ENCODE measurements around the gene EEF1AKMT1. TPM values are rescaled to one million over a fixed set of nuclear protein-coding genes. Genes with fewer than 3 reads are reported as not detected.

Gene EEF1AKMT1
- total and polyA plus RNA-seq, 4 donors, result 4.2 to 11.2 (median 4.9) TPM

DNA sequence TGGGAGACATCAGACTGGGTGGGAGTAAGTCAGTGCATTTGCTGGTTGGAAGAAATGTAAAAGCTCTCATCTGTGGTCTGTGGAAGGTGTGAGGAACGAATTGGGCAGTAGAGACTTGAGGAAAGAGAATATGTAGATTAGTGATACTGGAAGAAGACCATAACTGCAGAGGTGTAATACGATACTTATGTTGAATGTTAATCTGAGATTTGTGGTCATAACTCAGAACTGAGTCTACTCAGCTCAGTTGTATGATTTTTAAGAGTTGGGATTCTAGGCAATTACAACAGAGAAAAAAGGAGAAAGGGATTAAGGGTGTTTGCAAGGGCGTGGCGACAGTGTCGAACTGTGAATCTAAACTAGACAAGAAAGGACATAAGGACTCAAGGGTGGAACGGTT lies 73.5 kb downstream of the EEF1AKMT1 start:
- Histone ChIP-seq H3K9me3 (ENCODE audit: control insufficient read depth in 4 of 4, low read length in 3 of 4) (no peaks in the 10 kb centered on the region), H3K4me1 (ENCODE audit: control insufficient read depth in 4 of 4, insufficient read depth in 4 of 4, low read length in 3 of 4) (peaks cover 4 to 13% (median 10%) of the 10 kb centered on the region in 4 donors), H3K4me3 (ENCODE audit: low read depth in 1 of 3, low read length in 3 of 3) (no peak overlapping the region), H3K9ac (ENCODE audit: low read depth in 1 of 2, low read length in 2 of 2) (no peak overlapping the region), H3K36me3 (ENCODE audit: control insufficient read depth in 4 of 4, insufficient read depth in 3 of 4, low read depth in 1 of 4, low read length in 3 of 4) (no peaks in the 10 kb centered on the region), H3K27me3 (ENCODE audit: control insufficient read depth in 4 of 4, insufficient read depth in 4 of 4, low read length in 3 of 4) (peaks cover 0 to 10% (median 0%) of the 10 kb centered on the region in 4 donors), H3K27ac (ENCODE audit: low read depth in 1 of 2, low read length in 2 of 2) (no peak overlapping the region)
- DNase-seq (ENCODE audit: low spot score), result no peak
- WGBS, result 92% methylated on average over 6 of the region's 6 CpGs
- TF ChIP-seq RXRA (IDR thresholded peaks at IDR 0.05) (no peak), FOXA2 (IDR thresholded peaks at IDR 0.05) (no peak), HNF4G (IDR thresholded peaks at IDR 0.05) (no peak), YY1 (IDR thresholded peaks at IDR 0.05) (no peak), TAF1 (conservative IDR thresholded peaks at IDR 0.05) (no peak)
- TF ChIP-seq, protein P1, sequence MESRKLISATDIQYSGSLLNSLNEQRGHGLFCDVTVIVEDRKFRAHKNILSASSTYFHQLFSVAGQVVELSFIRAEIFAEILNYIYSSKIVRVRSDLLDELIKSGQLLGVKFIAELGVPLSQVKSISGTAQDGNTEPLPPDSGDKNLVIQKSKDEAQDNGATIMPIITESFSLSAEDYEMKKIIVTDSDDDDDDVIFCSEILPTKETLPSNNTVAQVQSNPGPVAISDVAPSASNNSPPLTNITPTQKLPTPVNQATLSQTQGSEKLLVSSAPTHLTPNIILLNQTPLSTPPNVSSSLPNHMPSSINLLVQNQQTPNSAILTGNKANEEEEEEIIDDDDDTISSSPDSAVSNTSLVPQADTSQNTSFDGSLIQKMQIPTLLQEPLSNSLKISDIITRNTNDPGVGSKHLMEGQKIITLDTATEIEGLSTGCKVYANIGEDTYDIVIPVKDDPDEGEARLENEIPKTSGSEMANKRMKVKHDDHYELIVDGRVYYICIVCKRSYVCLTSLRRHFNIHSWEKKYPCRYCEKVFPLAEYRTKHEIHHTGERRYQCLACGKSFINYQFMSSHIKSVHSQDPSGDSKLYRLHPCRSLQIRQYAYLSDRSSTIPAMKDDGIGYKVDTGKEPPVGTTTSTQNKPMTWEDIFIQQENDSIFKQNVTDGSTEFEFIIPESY (IDR thresholded peaks at IDR 0.05), result no peak

DNA sequence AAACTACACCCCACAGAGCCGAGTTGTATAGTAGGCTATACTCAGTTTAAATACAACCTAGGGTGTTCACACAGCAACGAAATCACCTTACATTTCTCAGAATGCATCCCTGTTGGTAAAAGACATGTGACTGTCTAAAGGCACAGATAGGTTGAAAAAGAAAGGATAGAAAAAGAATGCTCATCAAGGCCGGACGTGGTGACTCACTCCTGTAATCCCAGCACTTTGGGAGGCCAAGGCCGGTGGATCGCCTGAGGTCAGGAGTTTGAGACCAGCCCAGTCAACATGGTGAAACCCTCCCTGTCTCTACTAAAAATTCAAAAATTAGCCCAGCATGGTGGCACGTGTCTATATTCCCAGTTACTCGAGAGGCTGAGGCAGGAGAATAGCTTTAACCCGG lies 74.0 kb downstream of the EEF1AKMT1 start:
- Histone ChIP-seq H3K27me3 (ENCODE audit: control insufficient read depth in 4 of 4, insufficient read depth in 4 of 4, low read length in 3 of 4) (peaks cover 0 to 10% (median 0%) of the 10 kb centered on the region in 4 donors), H3K4me3 (ENCODE audit: low read depth in 1 of 3, low read length in 3 of 3) (no peak overlapping the region), H3K36me3 (ENCODE audit: control insufficient read depth in 4 of 4, insufficient read depth in 3 of 4, low read depth in 1 of 4, low read length in 3 of 4) (no peaks in the 10 kb centered on the region), H3K4me1 (ENCODE audit: control insufficient read depth in 4 of 4, insufficient read depth in 4 of 4, low read length in 3 of 4) (peaks cover 4 to 13% (median 9%) of the 10 kb centered on the region in 4 donors), H3K27ac (ENCODE audit: low read depth in 1 of 2, low read length in 2 of 2) (no peak overlapping the region), H3K9me3 (ENCODE audit: control insufficient read depth in 4 of 4, low read length in 3 of 4) (no peaks in the 10 kb centered on the region), H3K9ac (ENCODE audit: low read depth in 1 of 2, low read length in 2 of 2) (no peak overlapping the region)
- WGBS, result 92% methylated on average over 9 of the region's 9 CpGs
- TF ChIP-seq FOXA1 (IDR thresholded peaks at IDR 0.05) (no peak), RXRA (IDR thresholded peaks at IDR 0.05) (no peak), FOXA2 (IDR thresholded peaks at IDR 0.05) (no peak), NR2F2 (IDR thresholded peaks at IDR 0.05) (no peak), RAD21 (IDR thresholded peaks at IDR 0.05) (no peak), HNF4G (IDR thresholded peaks at IDR 0.05) (no peak), JUND (IDR thresholded peaks at IDR 0.05) (no peak)
- TF ChIP-seq, protein P2, sequence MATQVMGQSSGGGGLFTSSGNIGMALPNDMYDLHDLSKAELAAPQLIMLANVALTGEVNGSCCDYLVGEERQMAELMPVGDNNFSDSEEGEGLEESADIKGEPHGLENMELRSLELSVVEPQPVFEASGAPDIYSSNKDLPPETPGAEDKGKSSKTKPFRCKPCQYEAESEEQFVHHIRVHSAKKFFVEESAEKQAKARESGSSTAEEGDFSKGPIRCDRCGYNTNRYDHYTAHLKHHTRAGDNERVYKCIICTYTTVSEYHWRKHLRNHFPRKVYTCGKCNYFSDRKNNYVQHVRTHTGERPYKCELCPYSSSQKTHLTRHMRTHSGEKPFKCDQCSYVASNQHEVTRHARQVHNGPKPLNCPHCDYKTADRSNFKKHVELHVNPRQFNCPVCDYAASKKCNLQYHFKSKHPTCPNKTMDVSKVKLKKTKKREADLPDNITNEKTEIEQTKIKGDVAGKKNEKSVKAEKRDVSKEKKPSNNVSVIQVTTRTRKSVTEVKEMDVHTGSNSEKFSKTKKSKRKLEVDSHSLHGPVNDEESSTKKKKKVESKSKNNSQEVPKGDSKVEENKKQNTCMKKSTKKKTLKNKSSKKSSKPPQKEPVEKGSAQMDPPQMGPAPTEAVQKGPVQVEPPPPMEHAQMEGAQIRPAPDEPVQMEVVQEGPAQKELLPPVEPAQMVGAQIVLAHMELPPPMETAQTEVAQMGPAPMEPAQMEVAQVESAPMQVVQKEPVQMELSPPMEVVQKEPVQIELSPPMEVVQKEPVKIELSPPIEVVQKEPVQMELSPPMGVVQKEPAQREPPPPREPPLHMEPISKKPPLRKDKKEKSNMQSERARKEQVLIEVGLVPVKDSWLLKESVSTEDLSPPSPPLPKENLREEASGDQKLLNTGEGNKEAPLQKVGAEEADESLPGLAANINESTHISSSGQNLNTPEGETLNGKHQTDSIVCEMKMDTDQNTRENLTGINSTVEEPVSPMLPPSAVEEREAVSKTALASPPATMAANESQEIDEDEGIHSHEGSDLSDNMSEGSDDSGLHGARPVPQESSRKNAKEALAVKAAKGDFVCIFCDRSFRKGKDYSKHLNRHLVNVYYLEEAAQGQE (IDR thresholded peaks at IDR 0.05), result no peak
- DNase-seq (ENCODE audit: low spot score), result no peak

DNA sequence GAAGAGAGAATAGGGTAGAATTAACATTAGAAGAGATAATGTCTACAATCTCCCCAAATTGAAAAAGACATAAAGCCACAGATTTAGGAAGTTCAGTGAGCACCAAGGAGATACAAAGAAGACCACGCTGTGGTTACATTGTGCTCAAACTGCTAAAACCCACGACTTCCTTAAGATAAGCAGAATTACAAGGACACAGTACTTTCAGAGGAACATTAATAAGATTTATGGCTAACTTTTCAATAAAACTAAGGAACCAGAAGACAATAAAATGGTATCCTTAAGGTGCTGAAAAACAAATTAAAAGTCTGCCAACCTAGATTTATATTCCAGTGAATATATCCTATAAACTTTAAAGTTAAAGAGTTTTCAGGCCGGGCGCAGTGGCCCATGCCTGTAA lies 77.7 kb downstream of the EEF1AKMT1 start:
- Histone ChIP-seq H3K4me1 (ENCODE audit: control insufficient read depth in 4 of 4, insufficient read depth in 4 of 4, low read length in 3 of 4) (no peaks in the 10 kb centered on the region), H3K9ac (ENCODE audit: low read depth in 1 of 2, low read length in 2 of 2) (no peak overlapping the region), H3K27ac (ENCODE audit: low read depth in 1 of 2, low read length in 2 of 2) (no peak overlapping the region), H3K27me3 (ENCODE audit: control insufficient read depth in 4 of 4, insufficient read depth in 4 of 4, low read length in 3 of 4) (peaks cover 0 to 4% (median 0%) of the 10 kb centered on the region in 4 donors), H3K4me3 (ENCODE audit: low read depth in 1 of 3, low read length in 3 of 3) (no peak overlapping the region), H3K9me3 (ENCODE audit: control insufficient read depth in 4 of 4, low read length in 3 of 4) (no peaks in the 10 kb centered on the region), H3K36me3 (ENCODE audit: control insufficient read depth in 4 of 4, insufficient read depth in 3 of 4, low read depth in 1 of 4, low read length in 3 of 4) (peaks cover 0 to 3% (median 2%) of the 10 kb centered on the region in 4 donors)
- DNase-seq (ENCODE audit: low spot score), result no peak
- TF ChIP-seq HNF4A (conservative IDR thresholded peaks at IDR 0.05) (no peak), FOXA1 (IDR thresholded peaks at IDR 0.05) (no peak), TAF1 (conservative IDR thresholded peaks at IDR 0.05) (no peak), NR2F2 (IDR thresholded peaks at IDR 0.05) (no peak)
- TF ChIP-seq, protein P3, sequence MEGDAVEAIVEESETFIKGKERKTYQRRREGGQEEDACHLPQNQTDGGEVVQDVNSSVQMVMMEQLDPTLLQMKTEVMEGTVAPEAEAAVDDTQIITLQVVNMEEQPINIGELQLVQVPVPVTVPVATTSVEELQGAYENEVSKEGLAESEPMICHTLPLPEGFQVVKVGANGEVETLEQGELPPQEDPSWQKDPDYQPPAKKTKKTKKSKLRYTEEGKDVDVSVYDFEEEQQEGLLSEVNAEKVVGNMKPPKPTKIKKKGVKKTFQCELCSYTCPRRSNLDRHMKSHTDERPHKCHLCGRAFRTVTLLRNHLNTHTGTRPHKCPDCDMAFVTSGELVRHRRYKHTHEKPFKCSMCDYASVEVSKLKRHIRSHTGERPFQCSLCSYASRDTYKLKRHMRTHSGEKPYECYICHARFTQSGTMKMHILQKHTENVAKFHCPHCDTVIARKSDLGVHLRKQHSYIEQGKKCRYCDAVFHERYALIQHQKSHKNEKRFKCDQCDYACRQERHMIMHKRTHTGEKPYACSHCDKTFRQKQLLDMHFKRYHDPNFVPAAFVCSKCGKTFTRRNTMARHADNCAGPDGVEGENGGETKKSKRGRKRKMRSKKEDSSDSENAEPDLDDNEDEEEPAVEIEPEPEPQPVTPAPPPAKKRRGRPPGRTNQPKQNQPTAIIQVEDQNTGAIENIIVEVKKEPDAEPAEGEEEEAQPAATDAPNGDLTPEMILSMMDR (IDR thresholded peaks at IDR 0.05; ENCODE audit: low read depth, low read length, missing input control), result no peak
- TF ChIP-seq, protein P4, sequence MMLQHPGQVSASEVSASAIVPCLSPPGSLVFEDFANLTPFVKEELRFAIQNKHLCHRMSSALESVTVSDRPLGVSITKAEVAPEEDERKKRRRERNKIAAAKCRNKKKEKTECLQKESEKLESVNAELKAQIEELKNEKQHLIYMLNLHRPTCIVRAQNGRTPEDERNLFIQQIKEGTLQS (IDR thresholded peaks at IDR 0.05), result no peak
- TF ChIP-seq, protein P2 (IDR thresholded peaks at IDR 0.05), result no peak
- TF ChIP-seq, protein P1 (IDR thresholded peaks at IDR 0.05), result no peak
- WGBS, result 69% methylated on average over 4 of the region's 4 CpGs

Data from liver (tissue), 9 donors.